ENCODE data around the gene FNBP1L.
"Not testable (repeated sequence)": the region's sequence is repeated elsewhere in the genome, so short reads cannot be mapped to it uniquely, and the experiment has no call there.

The FNBP1L gene

DNA sequence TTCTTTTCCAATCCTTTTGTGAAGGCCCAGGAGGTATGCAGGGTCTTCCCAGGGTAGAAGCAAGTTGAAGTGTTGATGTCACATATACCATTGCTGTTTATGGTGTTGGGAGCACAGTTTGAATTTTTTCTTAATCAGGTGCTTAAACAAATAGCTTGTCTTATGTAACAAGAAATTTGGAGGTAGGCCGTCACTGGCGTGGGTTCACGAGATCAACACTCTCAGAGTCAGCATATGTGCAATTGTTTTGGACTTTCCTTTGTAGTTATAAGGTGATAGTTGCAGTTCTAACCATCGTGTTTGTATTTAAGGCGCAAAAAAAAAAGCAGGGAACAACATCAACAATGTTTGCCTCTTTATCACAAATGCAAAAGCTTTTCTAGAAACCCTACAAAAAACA, 13.3 kb downstream of the FNBP1L start:
- no peak for DNase-seq (ENCODE audit: low read depth)
- no peak overlapping the region for H3K4me3 ChIP-seq (ENCODE audit: low read depth, low read length)
- TF ChIP-seq, protein P1, sequence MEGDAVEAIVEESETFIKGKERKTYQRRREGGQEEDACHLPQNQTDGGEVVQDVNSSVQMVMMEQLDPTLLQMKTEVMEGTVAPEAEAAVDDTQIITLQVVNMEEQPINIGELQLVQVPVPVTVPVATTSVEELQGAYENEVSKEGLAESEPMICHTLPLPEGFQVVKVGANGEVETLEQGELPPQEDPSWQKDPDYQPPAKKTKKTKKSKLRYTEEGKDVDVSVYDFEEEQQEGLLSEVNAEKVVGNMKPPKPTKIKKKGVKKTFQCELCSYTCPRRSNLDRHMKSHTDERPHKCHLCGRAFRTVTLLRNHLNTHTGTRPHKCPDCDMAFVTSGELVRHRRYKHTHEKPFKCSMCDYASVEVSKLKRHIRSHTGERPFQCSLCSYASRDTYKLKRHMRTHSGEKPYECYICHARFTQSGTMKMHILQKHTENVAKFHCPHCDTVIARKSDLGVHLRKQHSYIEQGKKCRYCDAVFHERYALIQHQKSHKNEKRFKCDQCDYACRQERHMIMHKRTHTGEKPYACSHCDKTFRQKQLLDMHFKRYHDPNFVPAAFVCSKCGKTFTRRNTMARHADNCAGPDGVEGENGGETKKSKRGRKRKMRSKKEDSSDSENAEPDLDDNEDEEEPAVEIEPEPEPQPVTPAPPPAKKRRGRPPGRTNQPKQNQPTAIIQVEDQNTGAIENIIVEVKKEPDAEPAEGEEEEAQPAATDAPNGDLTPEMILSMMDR (IDR thresholded peaks at IDR 0.05; ENCODE audit: low read depth, low read length, missing control alignments) = no peak
- in situ Hi-C loops (cut with HindIII; ENCODE audit: low sequenced_read_pairs) = no loop called here

- TF ChIP-seq, protein P1 (IDR thresholded peaks at IDR 0.05; ENCODE audit: low read depth, low read length, missing control alignments) = no peak
- in situ Hi-C loops (cut with HindIII; ENCODE audit: low sequenced_read_pairs) = no loop called here
- no peak overlapping the region for H3K4me3 ChIP-seq (ENCODE audit: low read depth, low read length)
- no peak for DNase-seq (ENCODE audit: low read depth)
Measured at GRCh38 chr1:93463960-93464359, 16.0 kb downstream of the FNBP1L start.

- DNase-seq (ENCODE audit: low read depth); H3K4me3 ChIP-seq (ENCODE audit: low read depth, low read length); in situ Hi-C loops (cut with HindIII; ENCODE audit: low sequenced_read_pairs): not testable (repeated sequence)
Measured at GRCh38 chr1:93465371-93466082, 17.6 kb downstream of the FNBP1L start.

DNA sequence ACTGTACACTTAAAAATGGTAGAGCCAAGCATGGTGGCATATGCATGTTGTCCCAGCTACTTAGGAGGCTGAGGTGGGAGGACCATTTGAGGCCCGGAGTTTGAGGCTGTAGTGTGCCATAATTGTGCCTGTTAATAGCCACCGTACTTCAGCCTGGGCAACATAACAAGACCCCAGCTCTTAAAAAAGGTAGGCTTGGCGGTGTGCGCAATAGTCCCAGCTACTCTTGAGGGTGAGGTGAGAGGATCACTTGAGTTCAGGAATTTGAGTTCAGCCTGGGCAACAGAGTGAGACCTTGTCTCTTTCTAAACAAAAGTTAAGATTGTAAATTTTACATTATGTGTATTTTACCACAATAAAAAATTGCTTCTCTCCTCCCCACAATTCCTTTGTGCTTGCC, 19.7 kb downstream of the FNBP1L start:
- H3K4me3 ChIP-seq (ENCODE audit: low read depth, low read length) = no peak overlapping the region
- in situ Hi-C loops (cut with HindIII; ENCODE audit: low sequenced_read_pairs) = no loop called here
- no peak for DNase-seq (ENCODE audit: low read depth)
- TF ChIP-seq, protein P1 (IDR thresholded peaks at IDR 0.05; ENCODE audit: low read depth, low read length, missing control alignments) = no peak

GRCh38 chr1:93468662-93469061, 20.7 kb downstream of the FNBP1L start:
- DNase-seq (ENCODE audit: low read depth) = no peak
- in situ Hi-C loops (cut with HindIII; ENCODE audit: low sequenced_read_pairs) = no loop called here
- no peak overlapping the region for H3K4me3 ChIP-seq (ENCODE audit: low read depth, low read length)

GRCh38 chr1:93469223-93469622, 21.3 kb downstream of the FNBP1L start:
- H3K4me3 ChIP-seq (ENCODE audit: low read depth, low read length); DNase-seq (ENCODE audit: low read depth); in situ Hi-C loops (cut with HindIII; ENCODE audit: low sequenced_read_pairs): not testable (repeated sequence)

More at GRCh38 chr1:93468662-93469061, 20.7 kb downstream of the FNBP1L start:
- TF ChIP-seq, protein P1 (IDR thresholded peaks at IDR 0.05; ENCODE audit: low read depth, low read length, missing control alignments) = no peak

DNA sequence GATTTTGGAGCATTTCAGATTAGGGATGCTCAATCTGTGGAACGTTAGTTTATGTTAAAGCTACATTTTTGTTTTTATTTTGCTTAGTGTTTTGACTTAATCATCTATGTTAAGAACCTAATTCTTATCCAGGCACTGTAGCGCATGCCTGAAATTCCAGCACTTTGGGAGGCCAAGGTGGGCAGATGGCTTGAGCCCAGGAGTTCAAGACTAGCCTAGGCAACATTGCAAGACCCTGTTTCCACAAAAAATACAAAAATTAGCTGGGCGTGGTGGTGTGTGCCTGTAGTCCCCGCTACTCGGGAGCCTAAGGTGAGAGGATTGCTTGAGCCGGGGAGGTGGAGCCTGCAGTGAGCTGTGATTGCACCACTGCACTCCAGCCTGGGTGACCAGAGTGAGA, 23.4 kb downstream of the FNBP1L start:
- H3K4me3 ChIP-seq (ENCODE audit: low read depth, low read length) = no peak overlapping the region
- DNase-seq (ENCODE audit: low read depth) = no peak
- in situ Hi-C loops (cut with HindIII; ENCODE audit: low sequenced_read_pairs) = no loop called here

More for the DNA sequence above, 23.4 kb downstream of the FNBP1L start:
- TF ChIP-seq, protein P1 (IDR thresholded peaks at IDR 0.05; ENCODE audit: low read depth, low read length, missing control alignments) = no peak
